GM19351 (cell line): ENCODE data around the gene TMEM203.

ENCODE experiments used
- ATAC-seq: cut with Tn5 transposase; IDR thresholded peaks from one replicate; pipeline ENCODE4 v1.9.1; 2021; ENCODE audit warnings: mild to moderate bottlenecking, moderate library complexity; ENCODE audit not compliant: unreplicated experiment

The TMEM203 gene

GRCh38 chr9:137198051-137198901 lies 7.2 kb downstream of the TMEM203 start:
- no peak for ATAC-seq

DNA sequence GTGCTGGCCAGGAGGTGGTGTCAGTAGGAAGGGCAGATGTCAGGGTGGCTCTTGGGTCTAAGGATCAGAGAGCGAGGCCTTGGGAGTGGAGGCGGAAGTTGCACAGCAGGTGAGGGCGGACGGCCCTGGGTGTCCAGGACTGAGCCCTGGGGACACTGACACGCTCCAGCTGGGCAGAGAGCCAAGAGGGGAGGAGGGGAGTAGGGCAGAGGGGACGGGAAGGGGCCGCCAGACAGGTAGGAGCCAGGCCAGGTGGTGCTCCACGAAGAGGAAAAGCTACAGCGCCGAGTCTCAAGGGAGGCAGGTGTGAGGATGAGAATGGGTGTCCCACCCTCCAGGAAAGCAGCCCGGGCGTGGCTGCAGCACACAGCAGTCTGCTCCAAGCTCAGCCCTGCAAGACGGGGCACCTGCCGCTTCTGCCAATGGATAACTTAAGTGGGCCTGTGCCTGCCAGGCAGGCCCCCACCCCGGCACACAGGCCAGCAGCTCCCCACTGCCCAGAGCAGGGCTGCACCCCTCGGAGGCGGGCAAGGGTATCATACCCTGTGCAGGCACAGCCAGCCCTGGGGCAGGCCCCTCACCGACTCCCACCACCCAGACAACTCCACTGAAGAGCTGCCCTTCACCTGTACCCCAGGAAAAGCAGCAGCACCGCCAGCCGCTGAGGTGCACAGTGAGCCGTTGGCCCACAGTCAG lies 9.8 kb downstream of the TMEM203 start:
- no peak for ATAC-seq

- ATAC-seq: no peak
Measured at GRCh38 chr9:137194909-137195308, 10.5 kb downstream of the TMEM203 start.

GRCh38 chr9:137194388-137194787 lies 11.1 kb downstream of the TMEM203 start:
- ATAC-seq: no peak

- no peak for ATAC-seq
Measured at GRCh38 chr9:137193771-137194170, 11.7 kb downstream of the TMEM203 start.

- no peak for ATAC-seq
Measured at GRCh38 chr9:137192859-137193258, 12.6 kb downstream of the TMEM203 start.

DNA sequence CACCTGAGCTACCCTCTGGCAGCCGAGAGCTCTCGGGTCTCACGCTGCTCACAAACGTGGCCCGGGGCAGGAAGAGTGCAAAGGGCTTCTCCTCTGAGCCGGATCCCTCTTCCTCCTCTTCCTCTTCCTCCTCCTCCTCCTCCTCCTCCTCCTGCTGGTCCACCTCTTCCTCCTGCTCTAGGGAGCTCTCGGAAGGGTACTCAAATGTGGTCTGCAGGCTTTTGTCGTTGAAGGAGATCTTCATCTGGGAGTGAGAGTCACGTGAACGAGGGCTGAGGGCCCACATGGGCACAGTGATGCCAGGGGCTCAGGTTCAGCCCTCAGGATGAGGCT lies 13.0 kb downstream of the TMEM203 start:
- no peak for ATAC-seq

GRCh38 chr9:137191691-137192447 lies 13.6 kb downstream of the TMEM203 start:
- no peak for ATAC-seq

DNA sequence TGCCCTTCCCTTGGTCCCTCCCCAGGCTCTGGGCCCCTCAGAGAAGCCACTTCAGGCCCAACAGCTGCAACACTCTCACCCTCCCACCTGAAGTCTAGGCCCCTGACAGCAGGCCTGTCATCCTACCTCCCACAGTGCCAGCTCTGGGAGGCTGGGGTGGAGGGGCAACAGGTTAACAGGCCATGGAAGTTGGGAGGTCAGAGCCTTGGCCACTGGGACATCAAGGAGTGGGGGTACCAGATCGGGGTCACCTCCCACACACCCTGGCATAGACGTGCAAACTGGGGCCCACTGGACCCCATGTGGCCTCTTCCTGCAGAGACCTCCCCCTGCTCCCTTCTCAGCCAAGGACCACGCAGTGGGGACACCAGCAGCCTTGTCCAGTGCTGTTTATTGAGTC lies 14.2 kb downstream of the TMEM203 start:
- ATAC-seq: no peak

- ATAC-seq: no peak
Measured at GRCh38 chr9:137190315-137190856, 15.1 kb downstream of the TMEM203 start.

GRCh38 chr9:137189297-137190295 lies 15.9 kb downstream of the TMEM203 start:
- ATAC-seq: no peak

- ATAC-seq: peak; percentile 82
Measured at GRCh38 chr9:137188490-137189296, 16.8 kb downstream of the TMEM203 start, which contains the start of the genes ANAPC2 and SSNA1. Gene ANAPC2 (minus strand): TSS chr9:137188560. CDS start chr9:137188532, 28 bp downstream. Gene SSNA1 (plus strand): TSS chr9:137188676. CDS start chr9:137188727, 51 bp downstream.

DNA sequence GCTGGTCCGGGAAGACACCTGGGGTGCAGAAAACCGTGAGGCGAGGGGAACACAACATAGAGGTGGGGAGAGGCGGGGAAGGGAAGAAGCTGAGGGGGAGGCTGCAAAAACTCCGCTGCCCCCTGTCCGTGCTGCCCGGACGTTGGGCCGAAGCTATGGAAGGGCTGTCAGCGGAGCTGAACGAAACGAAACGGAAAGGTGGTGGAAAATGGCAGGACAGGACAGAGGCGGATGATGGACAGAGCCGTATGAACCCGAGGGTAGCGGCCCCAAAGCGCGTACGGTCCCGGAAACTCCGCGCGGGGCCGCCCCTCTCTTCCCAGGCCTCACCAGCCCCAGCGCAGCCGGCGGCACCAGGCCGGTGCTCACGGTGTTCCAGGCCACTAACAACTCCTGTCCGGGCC lies 17.4 kb downstream of the TMEM203 start:
- no peak for ATAC-seq

DNA sequence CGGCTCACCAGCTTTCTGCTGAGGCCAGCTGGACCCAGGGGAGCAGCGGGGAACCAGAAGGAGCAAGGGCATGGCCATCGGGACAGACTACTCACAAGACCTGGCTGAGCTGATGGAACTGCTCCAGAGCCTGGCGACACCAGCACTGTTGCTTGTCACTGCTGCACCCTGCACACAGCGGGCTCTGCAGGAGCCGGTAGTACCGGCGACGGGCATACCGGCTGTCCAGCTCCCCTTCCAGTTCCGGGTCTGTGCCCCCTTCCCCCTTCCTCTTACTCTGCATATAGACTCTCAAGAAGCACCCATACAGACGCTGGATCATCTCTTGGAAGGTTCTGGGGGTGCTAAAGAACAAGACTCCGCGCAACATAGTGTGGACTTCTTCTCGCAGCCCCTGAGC lies 18.1 kb downstream of the TMEM203 start:
- no peak for ATAC-seq

DNA sequence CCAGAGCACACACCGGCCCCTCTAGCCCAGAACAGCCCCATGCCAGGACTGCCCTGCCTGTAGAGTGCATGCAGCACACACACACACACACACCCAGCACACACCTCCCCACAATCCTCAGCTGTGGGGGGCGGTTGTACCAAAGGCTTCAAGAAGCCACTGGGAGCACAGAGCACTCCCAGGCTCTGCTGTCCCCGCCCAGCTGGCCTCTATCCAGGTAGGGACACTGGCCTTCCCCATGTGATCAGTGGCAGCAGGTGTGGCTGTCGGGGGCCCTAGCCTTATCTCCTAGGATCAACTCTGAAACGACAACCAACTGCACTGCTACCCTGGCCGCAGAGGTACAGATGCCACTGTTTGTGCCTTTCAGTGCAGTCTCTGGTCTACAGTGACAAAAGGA lies 19.1 kb downstream of the TMEM203 start:
- ATAC-seq: no peak

- no peak for ATAC-seq
Measured at GRCh38 chr9:137185921-137186320, 19.5 kb downstream of the TMEM203 start.

GRCh38 chr9:137184881-137185660 lies 20.4 kb downstream of the TMEM203 start:
- ATAC-seq: no peak

DNA sequence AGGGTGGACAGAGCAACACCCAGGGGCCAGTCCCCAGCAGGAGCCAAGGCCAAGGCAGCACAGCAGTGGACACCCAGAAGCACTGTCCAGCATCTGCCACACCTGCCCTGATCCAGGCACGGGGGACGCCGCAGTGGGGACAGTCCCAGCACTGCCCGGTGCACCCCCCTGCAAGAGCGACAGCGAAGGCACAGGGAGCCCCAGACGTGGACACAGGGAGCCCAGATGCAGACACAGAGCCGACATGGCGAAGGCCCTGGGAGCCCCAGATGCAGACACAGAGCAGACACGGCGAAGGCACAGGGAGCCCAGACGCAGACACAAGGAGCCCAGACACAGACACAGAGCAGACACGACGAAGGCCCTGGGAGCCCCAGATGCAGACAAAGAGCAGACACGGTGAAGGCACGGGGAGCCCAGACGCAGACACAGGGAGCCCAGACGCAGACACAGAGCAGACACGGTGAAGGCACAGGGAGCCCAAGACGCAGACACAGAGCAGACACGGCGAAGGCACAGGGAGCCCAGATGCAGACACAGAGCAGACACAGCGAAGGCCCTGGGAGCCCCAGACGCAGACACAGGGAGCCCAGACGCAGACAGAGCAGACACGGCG lies 21.4 kb downstream of the TMEM203 start:
- no peak for ATAC-seq
